IMR-90 (cell line): ENCODE measurements around the gene GRAMD4.

Experiments
- CEBPB ChIP-seq: IDR thresholded peaks from 2 replicates; pipeline ENCODE4 v1.6.1; 2012; ENCODE audit warnings: low read depth, low read length, improper control_type of control experiment
- MAZ ChIP-seq: IDR thresholded peaks from 2 replicates; pipeline ENCODE4 v1.6.1; 2012; ENCODE audit warnings: low read depth, mild to moderate bottlenecking, low read length, improper control_type of control experiment, moderate library complexity, borderline replicate concordance
- POLR2A ChIP-seq: IDR thresholded peaks from 2 replicates; pipeline ENCODE4 v1.6.1; 2012; ENCODE audit warnings: mild to moderate bottlenecking, low read depth, low read length

DNA sequence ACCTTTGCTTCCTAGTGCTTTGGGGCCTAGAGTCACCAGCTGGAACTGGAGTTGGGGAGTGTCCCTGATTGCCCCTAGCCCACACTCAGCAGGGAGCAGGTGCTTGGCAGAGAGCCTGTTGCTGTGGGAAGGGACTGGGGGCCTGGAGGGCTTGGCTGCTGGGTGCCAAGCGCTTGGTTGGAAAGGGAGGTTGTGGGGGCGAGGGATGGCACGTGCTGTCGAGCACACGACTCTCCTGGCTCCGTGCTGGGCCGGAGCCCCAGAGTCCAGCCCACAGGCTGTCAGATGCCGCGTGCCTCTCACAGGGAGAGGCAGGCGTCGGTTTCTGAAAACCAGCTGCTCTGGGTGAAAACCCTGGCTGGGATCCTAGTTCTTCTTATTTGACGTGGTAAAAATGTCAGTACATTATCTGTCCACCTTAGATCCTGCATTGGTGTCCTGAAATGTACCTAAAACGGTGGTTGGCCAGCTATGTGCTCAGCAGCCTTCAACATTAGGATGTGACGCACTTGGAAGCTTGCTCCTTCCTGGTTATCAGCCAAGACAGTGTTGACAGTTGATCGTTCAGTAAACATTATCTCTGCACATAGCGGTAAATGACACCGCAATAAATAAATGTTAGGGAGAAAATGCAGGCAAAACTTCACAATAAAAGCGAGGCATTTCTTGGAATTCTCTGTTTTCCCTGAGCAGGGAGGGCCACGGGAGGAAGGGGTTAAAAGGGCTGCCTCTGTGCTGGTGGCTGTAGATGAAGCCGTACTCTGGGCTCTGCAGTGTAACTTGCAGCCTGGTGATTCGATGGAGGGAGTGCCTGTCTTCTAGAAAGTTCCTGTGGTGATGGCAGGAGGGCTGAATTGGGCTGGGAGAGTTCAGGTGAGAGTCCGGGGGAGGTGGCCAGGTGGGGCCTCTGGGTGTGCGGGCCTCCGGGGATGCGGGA is 29.2 kb downstream of the GRAMD4 start:
- TF ChIP-seq CEBPB (no peak), POLR2A (no peak), MAZ (no peak; the same call in 1 of the 2 replicates)
